Measurements from ENCODE around the gene ARHGAP23.
"Not testable (repeated sequence)": the region's sequence is repeated elsewhere in the genome, so short reads cannot be mapped to it uniquely, and the experiment has no call there.

Gene ARHGAP23

DNA sequence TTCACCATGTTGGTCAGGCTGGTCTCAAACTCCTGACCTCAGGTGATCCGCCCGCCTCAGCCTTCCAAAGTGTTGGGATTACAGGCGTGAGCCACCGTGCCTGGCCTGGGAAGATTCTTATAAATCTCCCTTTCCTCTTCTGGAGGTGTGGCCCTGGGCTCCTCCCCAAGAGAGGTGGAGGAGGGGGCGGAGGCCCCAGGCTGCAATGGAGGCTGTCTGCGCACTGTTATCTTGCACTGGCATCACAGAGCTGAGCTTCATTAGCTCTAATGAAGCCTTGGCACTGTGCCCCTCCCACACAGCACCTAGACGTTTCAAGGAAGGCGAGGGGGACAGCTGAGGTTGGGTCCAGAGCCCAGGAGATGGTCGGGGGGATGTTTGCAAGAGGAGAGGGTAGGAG, 7.5 kb downstream of the ARHGAP23 start:
- H3K23ac ChIP-seq (ENCODE audit: low read length): no peak overlapping the region
- DNase-seq: no peak
- no peak overlapping the region for H2BK15ac ChIP-seq (replicated peaks; ENCODE audit: low read depth)
- H3K4me3 ChIP-seq (ENCODE audit: low read length): no peak overlapping the region
- no peak overlapping the region for H3K18ac ChIP-seq (ENCODE audit: low read length)
- WGBS (ENCODE audit: extremely low coverage, insufficient coverage, low lambda C conversion rate): no CpG with 5 or more reads among the region's 9 CpGs
- H3K9ac ChIP-seq (ENCODE audit: low read length): no peak overlapping the region
- peaks cover 2% of the 10 kb centered on the region for H3K79me1 ChIP-seq (ENCODE audit: low read length)
- no peaks in the 10 kb centered on the region for H3K36me3 ChIP-seq (ENCODE audit: control insufficient read depth, insufficient read depth, low read length)
- no peak overlapping the region for H2AK5ac ChIP-seq (ENCODE audit: low read length)
- H2BK120ac ChIP-seq (ENCODE audit: low read depth, low read length): no peak overlapping the region
- H3K4me1 ChIP-seq (ENCODE audit: control insufficient read depth, low read depth, low read length): no peaks in the 10 kb centered on the region
- no peak overlapping the region for H4K5ac ChIP-seq (ENCODE audit: low read length)
- H3K27ac ChIP-seq (ENCODE audit: low read depth, low read length): no peak overlapping the region
- no peak overlapping the region for H4K8ac ChIP-seq (ENCODE audit: low read depth, low read length)
- no peaks in the 10 kb centered on the region for H3K27me3 ChIP-seq (ENCODE audit: insufficient read depth, low read length, poor library complexity)
- no peak overlapping the region for H2BK5ac ChIP-seq (ENCODE audit: low read length)
- H3K79me2 ChIP-seq (ENCODE audit: control insufficient read depth, insufficient read depth, low read length): no peaks in the 10 kb centered on the region
- no peak overlapping the region for H3K56ac ChIP-seq (ENCODE audit: low read length)
- no peak overlapping the region for H3K4me2 ChIP-seq (ENCODE audit: low read length)
- no peak overlapping the region for H3K4ac ChIP-seq (ENCODE audit: low read depth, low read length)

DNA sequence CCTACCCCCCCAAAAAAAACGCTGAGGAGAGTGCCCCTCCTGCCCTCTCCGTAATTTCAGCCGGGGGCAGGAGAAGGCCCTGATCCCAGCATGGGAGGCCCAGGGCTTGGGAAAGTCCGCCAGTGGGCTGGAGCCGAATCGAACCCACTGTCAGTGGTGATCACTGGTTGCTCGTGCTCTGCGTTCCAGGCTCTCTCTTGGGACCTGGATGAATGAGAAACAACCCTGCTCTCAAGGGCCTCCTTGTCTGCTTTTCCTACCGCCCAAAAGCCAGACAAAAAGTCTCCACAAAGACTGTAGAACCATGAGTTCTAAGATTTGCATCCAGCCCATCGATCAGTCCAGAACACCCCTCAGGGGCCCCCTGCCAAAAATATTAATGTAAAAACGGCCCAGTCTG, 8.1 kb downstream of the ARHGAP23 start:
- Histone ChIP-seq H3K18ac (ENCODE audit: low read length) (no peak overlapping the region), H3K4me1 (ENCODE audit: control insufficient read depth, low read depth, low read length) (peaks cover 3% of the 10 kb centered on the region), H3K56ac (ENCODE audit: low read length) (no peak overlapping the region), H3K79me2 (ENCODE audit: control insufficient read depth, insufficient read depth, low read length) (no peaks in the 10 kb centered on the region), H2BK5ac (ENCODE audit: low read length) (no peak overlapping the region), H2BK120ac (ENCODE audit: low read depth, low read length) (no peak overlapping the region), H3K4me3 (ENCODE audit: low read length) (no peak overlapping the region), H3K27ac (ENCODE audit: low read depth, low read length) (no peak overlapping the region), H3K23ac (ENCODE audit: low read length) (no peak overlapping the region), H4K8ac (ENCODE audit: low read depth, low read length) (no peak overlapping the region), H4K5ac (ENCODE audit: low read length) (no peak overlapping the region), H2AK5ac (ENCODE audit: low read length) (no peak overlapping the region), H2BK15ac (replicated peaks; ENCODE audit: low read depth) (no peak overlapping the region), H3K4ac (ENCODE audit: low read depth, low read length) (no peak overlapping the region), H3K4me2 (ENCODE audit: low read length) (no peak overlapping the region), H3K27me3 (ENCODE audit: insufficient read depth, low read length, poor library complexity) (no peaks in the 10 kb centered on the region), H3K36me3 (ENCODE audit: control insufficient read depth, insufficient read depth, low read length) (no peaks in the 10 kb centered on the region), H3K79me1 (ENCODE audit: low read length) (peaks cover 2% of the 10 kb centered on the region), H3K9ac (ENCODE audit: low read length) (no peak overlapping the region)
- DNase-seq: no peak
- WGBS (ENCODE audit: extremely low coverage, insufficient coverage, low lambda C conversion rate): no CpG with 5 or more reads among the region's 11 CpGs

DNA sequence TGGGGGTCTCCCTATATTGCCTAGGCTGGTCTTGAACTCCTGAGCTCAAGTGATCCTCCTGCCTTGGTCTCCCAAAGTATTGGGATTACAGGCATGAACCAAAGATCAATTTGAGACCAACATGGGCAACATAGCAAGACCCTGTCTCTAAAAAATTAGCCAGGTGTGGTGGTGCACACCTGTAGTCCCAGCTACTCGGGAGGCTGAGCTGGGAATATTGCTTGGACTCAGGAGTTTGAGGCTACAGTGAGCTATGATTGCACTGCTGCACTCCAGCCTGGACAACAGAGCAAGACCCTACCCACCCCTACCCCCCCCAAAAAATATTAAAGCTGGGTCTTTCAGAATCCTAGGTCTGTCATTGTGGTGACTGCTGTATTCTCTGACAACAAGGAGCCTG, 9.0 kb downstream of the ARHGAP23 start:
- not testable (repeated sequence) for H3K9ac ChIP-seq (ENCODE audit: low read length); H3K4me2 ChIP-seq (ENCODE audit: low read length); H4K8ac ChIP-seq (ENCODE audit: low read depth, low read length); H3K23ac ChIP-seq (ENCODE audit: low read length); H3K18ac ChIP-seq (ENCODE audit: low read length); H2BK120ac ChIP-seq (ENCODE audit: low read depth, low read length); H3K79me1 ChIP-seq (ENCODE audit: low read length); DNase-seq; H3K27me3 ChIP-seq (ENCODE audit: insufficient read depth, low read length, poor library complexity); H2BK5ac ChIP-seq (ENCODE audit: low read length); H2BK15ac ChIP-seq (replicated peaks; ENCODE audit: low read depth); H3K4ac ChIP-seq (ENCODE audit: low read depth, low read length); H3K36me3 ChIP-seq (ENCODE audit: control insufficient read depth, insufficient read depth, low read length); H3K79me2 ChIP-seq (ENCODE audit: control insufficient read depth, insufficient read depth, low read length); H2AK5ac ChIP-seq (ENCODE audit: low read length); H4K5ac ChIP-seq (ENCODE audit: low read length); H3K56ac ChIP-seq (ENCODE audit: low read length); H3K4me3 ChIP-seq (ENCODE audit: low read length); H3K4me1 ChIP-seq (ENCODE audit: control insufficient read depth, low read depth, low read length); H3K27ac ChIP-seq (ENCODE audit: low read depth, low read length)
- WGBS (ENCODE audit: extremely low coverage, insufficient coverage, low lambda C conversion rate): no CpG with 5 or more reads among the region's 1 CpG

DNA sequence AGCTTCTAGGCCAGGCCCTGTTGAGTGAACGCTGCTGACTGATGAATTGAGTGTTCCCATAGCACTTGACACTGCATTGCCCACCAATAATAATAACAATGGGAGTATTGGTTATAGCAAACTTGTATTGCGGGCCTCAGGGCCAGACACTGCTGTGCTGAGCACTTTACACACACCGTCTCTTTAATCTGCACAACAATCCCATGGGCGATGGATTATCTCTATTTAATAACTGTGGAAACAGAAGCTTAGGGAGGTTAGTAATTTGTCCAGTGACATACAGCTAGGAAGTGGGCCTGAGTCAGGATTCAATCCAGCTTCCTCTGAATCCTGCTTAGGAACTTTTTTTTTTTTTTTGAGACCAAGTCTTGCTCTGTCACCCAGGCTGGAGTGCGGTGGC, 11.2 kb downstream of the ARHGAP23 start:
- no CpG with 5 or more reads among the region's 5 CpGs for WGBS (ENCODE audit: extremely low coverage, insufficient coverage, low lambda C conversion rate)
- no peak overlapping the region for H2BK120ac ChIP-seq (ENCODE audit: low read depth, low read length)
- H3K4me3 ChIP-seq (ENCODE audit: low read length): no peak overlapping the region
- no peak overlapping the region for H3K4me2 ChIP-seq (ENCODE audit: low read length)
- no peak overlapping the region for H2AK5ac ChIP-seq (ENCODE audit: low read length)
- no peaks in the 10 kb centered on the region for H3K36me3 ChIP-seq (ENCODE audit: control insufficient read depth, insufficient read depth, low read length)
- no peaks in the 10 kb centered on the region for H3K27me3 ChIP-seq (ENCODE audit: insufficient read depth, low read length, poor library complexity)
- H3K27ac ChIP-seq (ENCODE audit: low read depth, low read length): no peak overlapping the region
- H3K23ac ChIP-seq (ENCODE audit: low read length): no peak overlapping the region
- H3K79me2 ChIP-seq (ENCODE audit: control insufficient read depth, insufficient read depth, low read length): no peaks in the 10 kb centered on the region
- no peak overlapping the region for H3K18ac ChIP-seq (ENCODE audit: low read length)
- H4K8ac ChIP-seq (ENCODE audit: low read depth, low read length): no peak overlapping the region
- no peak overlapping the region for H2BK5ac ChIP-seq (ENCODE audit: low read length)
- H3K56ac ChIP-seq (ENCODE audit: low read length): no peak overlapping the region
- no peak overlapping the region for H4K5ac ChIP-seq (ENCODE audit: low read length)
- no peak for DNase-seq
- H3K4me1 ChIP-seq (ENCODE audit: control insufficient read depth, low read depth, low read length): peaks cover 3% of the 10 kb centered on the region
- H3K4ac ChIP-seq (ENCODE audit: low read depth, low read length): no peak overlapping the region
- no peak overlapping the region for H3K9ac ChIP-seq (ENCODE audit: low read length)
- no peak overlapping the region for H2BK15ac ChIP-seq (replicated peaks; ENCODE audit: low read depth)
- H3K79me1 ChIP-seq (ENCODE audit: low read length): peaks cover 2% of the 10 kb centered on the region

DNA sequence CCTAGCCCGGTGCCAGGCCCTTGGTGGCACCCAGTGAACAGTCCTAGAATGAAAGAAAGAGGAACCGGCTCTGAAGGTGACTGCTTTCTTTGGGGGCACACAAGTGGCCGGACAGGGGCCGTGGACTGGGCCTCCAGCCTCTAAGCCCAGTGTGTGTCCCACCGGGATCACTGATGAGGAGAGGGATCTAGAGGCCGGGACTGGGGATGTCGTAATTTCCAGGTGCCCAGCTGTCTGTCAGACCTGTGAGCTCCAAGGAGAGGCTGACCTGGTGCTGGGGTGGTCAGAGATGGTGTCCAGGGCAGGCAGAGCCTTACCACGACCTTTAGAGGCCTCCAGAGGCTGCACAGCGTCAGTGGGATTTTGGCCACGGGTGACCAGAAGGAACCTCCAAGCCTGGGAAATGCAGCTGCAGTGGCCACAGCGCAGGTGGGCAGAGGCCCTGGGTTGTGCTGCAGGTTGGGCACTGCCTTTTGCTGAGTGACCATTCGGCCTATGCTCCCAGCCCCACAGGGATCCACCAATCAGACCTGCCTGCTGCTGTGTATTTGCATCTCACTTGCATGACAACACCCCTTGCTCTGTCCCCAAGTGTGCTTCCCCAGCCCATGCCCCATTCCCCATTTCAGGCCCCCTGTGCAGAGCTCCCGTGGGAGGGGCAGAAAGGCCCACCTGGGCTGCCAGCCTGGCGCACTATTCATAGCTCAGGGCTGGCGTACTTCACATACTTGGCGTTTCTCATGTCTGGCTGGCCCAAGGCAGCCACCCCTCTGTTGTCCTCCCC, 12.5 kb downstream of the ARHGAP23 start:
- no peak for DNase-seq
- Histone ChIP-seq H3K56ac (ENCODE audit: low read length) (peak overlapping the region; percentile 27), H3K4ac (ENCODE audit: low read depth, low read length) (no peak overlapping the region), H2BK120ac (ENCODE audit: low read depth, low read length) (no peak overlapping the region), H3K4me1 (ENCODE audit: control insufficient read depth, low read depth, low read length) (peaks cover 3% of the 10 kb centered on the region), H3K27me3 (ENCODE audit: insufficient read depth, low read length, poor library complexity) (no peaks in the 10 kb centered on the region), H3K9ac (ENCODE audit: low read length) (no peak overlapping the region), H3K36me3 (ENCODE audit: control insufficient read depth, insufficient read depth, low read length) (no peaks in the 10 kb centered on the region), H3K18ac (ENCODE audit: low read length) (no peak overlapping the region), H2BK15ac (replicated peaks; ENCODE audit: low read depth) (no peak overlapping the region), H4K5ac (ENCODE audit: low read length) (no peak overlapping the region), H3K79me1 (ENCODE audit: low read length) (no peaks in the 10 kb centered on the region), H3K79me2 (ENCODE audit: control insufficient read depth, insufficient read depth, low read length) (no peaks in the 10 kb centered on the region), H2AK5ac (ENCODE audit: low read length) (no peak overlapping the region), H3K27ac (ENCODE audit: low read depth, low read length) (no peak overlapping the region), H3K4me3 (ENCODE audit: low read length) (no peak overlapping the region), H4K8ac (ENCODE audit: low read depth, low read length) (no peak overlapping the region), H2BK5ac (ENCODE audit: low read length) (no peak overlapping the region), H3K23ac (ENCODE audit: low read length) (no peak overlapping the region), H3K4me2 (ENCODE audit: low read length) (no peak overlapping the region)
- no CpG with 5 or more reads among the region's 16 CpGs for WGBS (ENCODE audit: extremely low coverage, insufficient coverage, low lambda C conversion rate)
